NCI-H1417 treated with DMSO at 0.1 percent for 48 hours (cell line): Measurements from ENCODE around the gene NKX6-1.

Experiments used
- DNase-seq: peaks from one replicate; lab custom pipeline; 2025; lab: John Stamatoyannopoulos, UW

The NKX6-1 gene

GRCh38 chr4:84477738-84478137 lies 21.4 kb downstream of the NKX6-1 start:
- no peak for DNase-seq

- DNase-seq: no peak
Measured at GRCh38 chr4:84474107-84474506, 25.0 kb downstream of the NKX6-1 start.

DNA sequence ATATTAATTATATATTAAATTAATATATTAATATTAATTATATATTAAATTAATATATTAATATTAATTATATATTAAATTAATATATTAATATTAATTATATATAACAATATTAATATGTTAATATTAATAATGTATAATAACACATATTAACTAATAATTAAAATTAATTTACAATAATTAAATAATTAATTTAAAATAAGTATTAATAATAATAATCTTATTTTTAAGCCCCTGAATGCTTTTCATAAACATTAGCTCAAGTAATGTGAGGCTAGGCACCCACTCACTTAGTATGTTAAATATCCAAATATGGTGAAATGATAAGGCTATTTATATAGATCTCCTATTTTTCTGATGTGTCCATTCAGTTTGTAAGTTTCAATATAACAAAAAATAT lies 26.9 kb downstream of the NKX6-1 start:
- no peak for DNase-seq

DNA sequence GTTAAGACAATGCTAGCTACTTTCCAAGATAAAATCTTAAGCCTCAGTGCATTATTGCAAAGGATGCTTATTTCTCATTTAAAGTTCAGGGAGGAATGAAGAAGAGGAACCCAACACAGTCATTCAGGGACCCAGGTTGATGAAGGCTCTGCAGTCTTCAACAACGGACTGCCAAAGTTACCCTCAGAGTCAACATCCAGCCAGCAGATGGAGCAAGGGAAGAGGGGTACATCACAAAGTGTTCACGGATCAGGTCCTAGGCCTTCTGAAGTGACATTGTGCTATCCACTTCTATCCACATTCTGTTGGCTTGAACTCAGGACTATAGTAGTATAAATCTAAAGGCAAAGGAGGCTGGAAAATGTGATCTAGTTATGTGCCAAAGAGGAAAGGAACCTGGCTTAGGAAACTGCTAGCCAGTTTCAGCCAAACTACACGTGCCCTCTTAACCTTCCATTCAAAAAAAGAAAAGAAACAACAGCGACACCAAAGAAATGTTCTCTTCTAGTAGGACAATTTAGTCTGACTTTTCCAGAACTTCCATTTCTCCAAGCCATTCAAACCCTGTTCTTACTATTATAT lies 28.8 kb downstream of the NKX6-1 start:
- DNase-seq: no peak

- no peak for DNase-seq
Measured at GRCh38 chr4:84467601-84468000, 31.5 kb downstream of the NKX6-1 start.

DNA sequence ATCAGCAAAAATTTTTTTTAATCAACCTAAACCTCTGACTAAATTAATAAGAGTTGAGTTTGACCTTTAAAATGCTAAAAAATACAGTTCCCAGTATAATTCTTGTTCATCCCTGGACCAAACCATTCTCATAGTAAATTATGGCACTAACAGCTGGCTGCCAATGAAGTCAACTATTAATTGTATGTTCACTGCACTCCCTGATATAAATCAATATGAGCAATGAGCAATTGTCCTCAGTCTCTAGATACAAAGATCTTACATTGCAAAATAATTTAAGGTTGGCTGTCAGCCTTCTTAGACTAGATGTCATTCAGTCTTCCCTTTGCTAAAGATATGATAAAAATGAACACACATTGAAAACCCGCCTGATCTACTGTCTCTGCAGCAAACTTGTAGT lies 39.3 kb downstream of the NKX6-1 start:
- no peak for DNase-seq

DNA sequence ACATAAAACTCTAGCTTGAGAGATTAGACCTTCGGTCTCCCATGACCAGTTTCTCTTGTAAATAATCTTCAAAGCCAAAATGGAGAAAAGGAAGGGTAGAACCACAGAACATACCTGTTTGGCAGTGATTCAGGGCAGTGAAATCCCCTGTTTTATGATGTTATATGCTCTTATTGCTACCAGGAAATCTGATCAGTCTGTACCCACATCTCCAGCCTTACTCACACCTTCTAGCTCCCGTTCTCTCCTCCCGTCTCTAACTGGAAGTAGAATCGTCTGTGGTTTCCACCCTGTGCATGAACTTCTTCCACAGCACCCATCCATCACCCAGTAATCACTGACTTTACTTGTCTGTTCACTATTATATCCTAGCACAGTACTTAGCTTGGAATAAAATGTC lies 42.9 kb downstream of the NKX6-1 start:
- no peak for DNase-seq

GRCh38 chr4:84455697-84456096 lies 43.4 kb downstream of the NKX6-1 start:
- DNase-seq: no peak

- DNase-seq: no peak
Measured at GRCh38 chr4:84451546-84451945, 47.5 kb downstream of the NKX6-1 start.

- DNase-seq: no peak
Measured at GRCh38 chr4:84443523-84443922, 55.6 kb downstream of the NKX6-1 start.

GRCh38 chr4:84442778-84443177 lies 56.3 kb downstream of the NKX6-1 start:
- DNase-seq: no peak
